ENCODE measurements around the gene PBX4.

PBX4 gene

DNA sequence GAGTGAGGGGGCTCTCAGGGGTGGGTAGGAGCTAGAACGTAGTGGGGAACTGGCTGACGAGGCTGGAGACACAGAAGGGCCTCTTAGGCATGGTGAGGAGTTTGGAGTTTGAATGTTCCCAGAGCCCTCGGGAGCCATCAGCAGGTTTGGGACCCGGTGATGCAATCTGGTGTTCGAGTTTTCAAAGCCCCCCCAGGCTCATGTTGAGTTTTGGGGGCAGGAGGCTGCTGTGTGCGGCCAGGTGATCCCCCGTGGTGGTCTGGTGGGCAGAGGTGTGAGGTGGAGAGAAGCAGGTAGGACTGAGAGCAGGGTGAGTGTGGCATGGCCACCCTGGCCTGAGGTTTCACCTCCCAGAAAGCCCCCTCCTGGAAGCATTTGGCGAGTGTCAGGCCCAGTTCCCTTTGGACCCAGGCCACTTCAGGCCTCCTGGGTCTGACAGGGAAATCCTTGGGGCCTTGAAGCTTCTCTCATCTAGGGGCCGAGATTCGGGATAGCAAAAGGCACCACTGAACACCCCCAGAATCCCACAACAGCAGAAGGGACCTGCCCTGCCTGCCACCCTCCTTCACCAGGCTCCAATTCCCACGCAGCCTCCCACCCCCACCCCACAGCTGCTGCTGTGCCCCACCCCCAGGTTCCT is 88.6 kb downstream of the PBX4 start:
- Mint-ChIP-seq H3K36me3 (ENCODE audit: low read depth) (peaks cover 11% of the 10 kb centered on the region), H3K4me1 (peaks cover 20% of the 10 kb centered on the region), H3K9me3 (no peaks in the 10 kb centered on the region), H3K4me3 (no peak overlapping the region), H3K27ac (peak overlapping the region in 1 of 3 experiments; percentile 82), H3K27me3 (ENCODE audit: low read depth) (peaks cover 3% of the 10 kb centered on the region)
- no peak for TF ChIP-seq CTCF (IDR thresholded peaks at IDR 0.05; ENCODE audit: unreplicated experiment in 3 of 3)

- Mint-ChIP-seq H3K4me3 (no peak within 1 kb of the TSS), H3K36me3 (ENCODE audit: low read depth) (peaks cover 11% of the 10 kb centered on the region), H3K27ac (peak within 1 kb of the TSS in 1 of 3 experiments; percentile 82), H3K9me3 (no peaks in the 10 kb centered on the region), H3K4me1 (peaks cover 14% of the 10 kb centered on the region), H3K27me3 (ENCODE audit: low read depth) (peaks cover 3% of the 10 kb centered on the region)
- no peak for TF ChIP-seq CTCF (IDR thresholded peaks at IDR 0.05; ENCODE audit: unreplicated experiment in 3 of 3)
Observed at GRCh38 chr19:19528721-19529490, 89.6 kb downstream of the PBX4 start, which contains the start of gene YJEFN3. Gene YJEFN3 (plus strand): TSS chr19:19528911. CDS start chr19:19528933, 22 bp downstream.

- H3K4me3 Mint-ChIP-seq: no peak overlapping the region
- no peak for TF ChIP-seq CTCF (IDR thresholded peaks at IDR 0.05; ENCODE audit: unreplicated experiment in 3 of 3)
- H3K9me3 Mint-ChIP-seq: no peaks in the 10 kb centered on the region
- no peak overlapping the region for H3K27ac Mint-ChIP-seq
- H3K4me1 Mint-ChIP-seq: peaks cover 11% of the 10 kb centered on the region
- H3K27me3 Mint-ChIP-seq (ENCODE audit: low read depth): peaks cover 1% of the 10 kb centered on the region
- peaks cover 13% of the 10 kb centered on the region for H3K36me3 Mint-ChIP-seq (ENCODE audit: low read depth)
Observed at GRCh38 chr19:19527674-19528625, 90.5 kb downstream of the PBX4 start.

GRCh38 chr19:19527371-19527656 is 91.2 kb downstream of the PBX4 start:
- H3K4me1 Mint-ChIP-seq: peaks cover 11% of the 10 kb centered on the region
- peaks cover 17% of the 10 kb centered on the region for H3K36me3 Mint-ChIP-seq (ENCODE audit: low read depth)
- H3K27ac Mint-ChIP-seq: peak overlapping the region in 1 of 3 experiments; percentile 91
- no peak for TF ChIP-seq CTCF (IDR thresholded peaks at IDR 0.05; ENCODE audit: unreplicated experiment in 3 of 3)
- H3K27me3 Mint-ChIP-seq (ENCODE audit: low read depth): no peaks in the 10 kb centered on the region
- H3K9me3 Mint-ChIP-seq: no peaks in the 10 kb centered on the region
- H3K4me3 Mint-ChIP-seq: no peak overlapping the region

GRCh38 chr19:19526581-19527370 is 91.7 kb downstream of the PBX4 start:
- Mint-ChIP-seq H3K36me3 (ENCODE audit: low read depth) (peaks cover 17% of the 10 kb centered on the region), H3K4me1 (peaks cover 7% of the 10 kb centered on the region), H3K4me3 (peak overlapping the region in 1 of 3 experiments; percentile 15), H3K27ac (peak overlapping the region; percentile 68 to 91 (median 70)), H3K9me3 (no peaks in the 10 kb centered on the region), H3K27me3 (ENCODE audit: low read depth) (no peaks in the 10 kb centered on the region)
- TF ChIP-seq CTCF (IDR thresholded peaks at IDR 0.05; ENCODE audit: unreplicated experiment in 3 of 3): no peak

All from nephron (organoid).